ENCODE results near the gene ATRAID.

Gene ATRAID

GRCh38 chr2:27219091-27219490 lies 7.2 kb downstream of the ATRAID start:
- DNase-seq (ENCODE audit: low spot score) = no peak

DNA sequence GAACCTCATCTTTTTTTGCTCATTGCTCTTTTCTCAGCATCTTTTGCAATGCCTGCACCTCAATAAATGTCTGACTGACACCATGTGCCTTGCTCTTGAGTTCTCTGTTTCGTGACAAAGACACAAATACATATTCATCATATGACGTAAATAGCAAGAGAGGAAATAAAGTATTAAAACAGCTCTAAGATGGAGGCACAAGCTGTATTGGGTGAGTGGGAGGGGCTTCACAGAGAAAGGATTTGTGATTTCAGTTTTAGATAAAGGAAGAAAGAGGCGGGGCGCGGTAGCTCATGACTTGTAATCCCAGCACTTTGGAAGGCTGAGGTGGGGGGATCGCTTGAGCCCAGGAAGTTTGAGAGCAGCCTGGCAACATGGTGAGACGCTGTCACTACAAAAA lies 8.2 kb downstream of the ATRAID start:
- no peak for DNase-seq (ENCODE audit: low spot score)

DNA sequence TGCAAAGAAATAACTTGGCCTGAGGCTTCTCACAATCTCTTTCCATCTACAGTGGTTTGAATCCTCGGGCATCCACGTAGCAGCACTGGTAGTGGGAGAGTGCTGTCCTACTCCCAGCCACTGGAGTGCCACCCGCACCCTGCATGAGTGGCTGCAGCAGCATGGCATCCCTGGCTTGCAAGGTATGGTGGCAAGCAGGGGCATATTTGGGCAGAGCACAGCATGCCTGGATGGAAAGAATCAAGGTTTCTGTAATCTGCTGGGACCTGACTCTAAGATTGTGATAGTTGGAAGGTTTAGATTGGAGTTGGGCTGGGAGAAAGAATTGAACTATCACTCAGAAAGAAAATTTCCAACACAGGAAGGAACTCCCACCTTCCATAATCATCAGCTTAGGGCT lies 9.3 kb downstream of the ATRAID start:
- DNase-seq (ENCODE audit: low spot score) = no peak

DNA sequence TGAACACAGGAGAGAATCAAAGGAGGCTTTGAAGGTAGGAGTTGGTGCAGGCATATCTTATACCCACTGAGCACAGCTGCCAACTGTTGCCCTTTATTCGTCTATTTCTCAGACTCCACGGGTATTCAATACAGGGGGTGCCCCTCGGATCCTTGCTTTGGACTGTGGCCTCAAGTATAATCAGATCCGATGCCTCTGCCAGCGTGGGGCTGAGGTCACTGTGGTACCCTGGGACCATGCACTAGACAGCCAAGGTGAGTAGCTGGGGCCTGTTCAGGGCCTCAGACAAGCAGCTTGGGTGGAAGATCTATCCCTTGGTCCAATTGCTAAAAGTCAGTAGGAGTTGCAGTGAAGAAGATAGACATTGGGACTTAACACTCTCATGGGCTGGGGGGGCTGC lies 10.6 kb downstream of the ATRAID start:
- DNase-seq (ENCODE audit: low spot score) = no peak

- DNase-seq (ENCODE audit: low spot score) = no peak
Measured at GRCh38 chr2:27223416-27223815, 11.6 kb downstream of the ATRAID start.

DNA sequence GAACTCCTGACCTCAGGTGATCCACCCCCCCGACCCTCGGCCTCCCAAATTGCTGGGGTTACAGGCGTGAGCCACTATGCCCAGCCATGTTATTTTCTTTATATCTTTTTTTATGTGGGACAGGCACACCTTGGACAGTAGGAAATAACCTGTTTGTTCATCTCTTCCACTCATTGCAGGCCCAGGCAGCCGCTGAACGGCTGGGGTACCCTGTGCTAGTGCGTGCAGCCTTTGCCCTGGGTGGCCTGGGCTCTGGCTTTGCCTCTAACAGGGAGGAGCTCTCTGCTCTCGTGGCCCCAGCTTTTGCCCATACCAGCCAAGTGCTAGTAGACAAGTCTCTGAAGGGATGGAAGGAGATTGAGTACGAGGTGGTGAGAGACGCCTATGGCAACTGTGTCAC lies 13.7 kb downstream of the ATRAID start:
- no peak for DNase-seq (ENCODE audit: low spot score)

DNA sequence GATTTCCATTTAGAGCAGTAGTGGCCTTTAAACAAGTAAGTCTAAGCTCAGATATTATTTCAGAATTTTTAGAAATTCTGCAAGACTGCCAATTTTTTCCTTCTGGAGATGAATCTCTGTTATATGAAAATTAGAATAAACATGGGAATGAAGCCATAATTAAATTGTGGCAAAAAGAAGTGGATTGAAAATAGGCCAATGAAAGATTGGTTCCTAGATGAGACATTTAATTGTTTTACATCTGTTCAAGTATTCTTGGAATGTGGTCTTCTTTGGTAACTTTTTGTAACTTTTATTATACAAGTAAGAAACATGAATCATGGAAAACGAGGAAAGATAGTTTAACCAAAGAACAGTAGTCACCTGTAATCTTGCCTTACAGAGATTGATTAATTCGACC lies 15.7 kb downstream of the ATRAID start:
- no peak for DNase-seq (ENCODE audit: low spot score)

DNA sequence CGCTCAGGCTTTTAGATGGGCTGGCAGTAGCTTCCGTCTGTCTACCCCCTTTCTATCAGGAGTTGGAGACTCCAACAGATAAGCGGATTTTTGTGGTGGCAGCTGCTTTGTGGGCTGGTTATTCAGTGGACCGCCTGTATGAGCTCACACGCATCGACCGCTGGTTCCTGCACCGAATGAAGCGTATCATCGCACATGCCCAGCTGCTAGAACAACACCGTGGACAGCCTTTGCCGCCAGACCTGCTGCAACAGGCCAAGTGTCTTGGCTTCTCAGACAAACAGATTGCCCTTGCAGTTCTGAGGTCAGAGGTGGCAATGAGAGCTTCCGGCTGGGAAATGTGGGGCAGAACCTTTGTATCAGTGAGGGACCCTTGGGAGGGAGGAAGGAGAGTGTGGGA lies 20.1 kb downstream of the ATRAID start:
- DNase-seq (ENCODE audit: low spot score) = no peak

GRCh38 chr2:27233341-27233740 lies 21.5 kb downstream of the ATRAID start:
- no peak for DNase-seq (ENCODE audit: low spot score)

DNA sequence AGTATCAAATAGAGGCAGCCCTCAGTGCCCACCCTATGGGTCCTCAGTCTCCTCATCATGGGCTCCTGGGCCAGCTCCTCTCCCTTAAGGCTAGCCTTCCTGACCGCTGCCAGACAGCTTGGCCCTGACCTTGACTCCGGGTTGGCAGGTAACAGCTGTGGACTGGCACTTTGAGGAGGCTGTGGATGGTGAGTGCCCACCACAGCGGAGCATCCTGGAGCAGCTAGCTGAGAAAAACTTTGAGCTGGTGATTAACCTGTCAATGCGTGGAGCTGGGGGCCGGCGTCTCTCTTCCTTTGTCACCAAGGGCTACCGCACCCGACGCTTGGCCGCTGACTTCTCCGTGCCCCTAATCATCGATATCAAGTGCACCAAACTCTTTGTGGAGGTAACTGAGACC lies 24.3 kb downstream of the ATRAID start:
- DNase-seq (ENCODE audit: low spot score) = no peak

GRCh38 chr2:27236626-27237025 lies 24.8 kb downstream of the ATRAID start:
- no peak for DNase-seq (ENCODE audit: low spot score)

DNA sequence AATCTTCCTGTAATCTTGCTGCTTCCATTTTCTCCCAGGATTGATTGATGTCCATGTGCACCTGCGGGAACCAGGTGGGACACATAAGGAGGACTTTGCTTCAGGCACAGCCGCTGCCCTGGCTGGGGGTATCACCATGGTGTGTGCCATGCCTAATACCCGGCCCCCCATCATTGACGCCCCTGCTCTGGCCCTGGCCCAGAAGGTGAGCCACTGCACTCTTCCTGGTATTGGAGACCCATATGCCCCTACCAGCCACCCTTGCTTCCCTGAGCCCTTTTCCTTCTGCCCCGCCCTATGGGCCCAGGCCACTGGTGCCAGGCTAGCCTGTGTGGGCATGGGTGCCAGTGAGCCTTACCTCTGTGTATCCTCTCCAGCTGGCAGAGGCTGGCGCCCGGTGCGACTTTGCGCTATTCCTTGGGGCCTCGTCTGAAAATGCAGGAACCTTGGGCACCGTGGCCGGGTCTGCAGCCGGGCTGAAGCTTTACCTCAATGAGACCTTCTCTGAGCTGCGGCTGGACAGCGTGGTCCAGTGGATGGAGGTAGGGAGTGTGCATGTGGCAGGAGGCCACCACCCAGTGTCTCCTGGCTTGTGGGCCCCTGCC lies 25.6 kb downstream of the ATRAID start:
- DNase-seq (ENCODE audit: low spot score) = no peak

DNA sequence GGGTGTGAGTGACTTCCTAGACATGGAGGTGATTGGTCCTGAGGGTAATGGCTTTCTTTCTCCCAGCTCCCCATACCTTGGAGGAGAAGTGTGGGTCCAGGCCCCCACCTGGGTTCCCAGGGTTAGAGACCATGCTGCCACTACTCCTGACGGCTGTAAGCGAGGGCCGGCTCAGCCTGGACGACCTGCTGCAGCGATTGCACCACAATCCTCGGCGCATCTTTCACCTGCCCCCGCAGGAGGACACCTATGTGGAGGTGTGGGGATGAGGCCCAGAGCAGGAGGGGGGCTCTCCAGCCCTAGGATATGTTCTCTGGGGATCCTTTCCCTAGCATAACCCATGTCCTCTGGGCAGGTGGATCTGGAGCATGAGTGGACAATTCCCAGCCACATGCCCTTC lies 27.1 kb downstream of the ATRAID start:
- no peak for DNase-seq (ENCODE audit: low spot score)

DNA sequence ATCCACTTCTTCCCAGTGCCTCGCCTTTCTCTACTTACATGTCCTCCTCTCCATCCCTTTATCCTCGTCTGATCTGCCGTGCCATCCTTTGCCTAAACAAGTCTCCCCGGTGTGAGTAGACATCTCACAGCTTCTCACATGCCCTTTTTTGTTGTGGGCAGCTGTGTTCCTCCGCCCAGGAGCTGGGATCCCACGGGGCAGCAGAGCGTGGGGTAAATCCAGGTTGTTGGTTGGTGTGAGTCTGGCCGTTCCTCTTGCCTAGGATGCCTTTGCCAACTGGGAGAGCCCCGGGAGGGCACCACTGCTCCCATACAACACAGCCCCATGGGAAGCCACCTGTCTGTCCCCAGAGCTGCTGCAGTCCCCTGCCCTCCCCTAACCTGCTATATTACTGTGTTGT lies 28.6 kb downstream of the ATRAID start:
- no peak for DNase-seq (ENCODE audit: low spot score)

DNA sequence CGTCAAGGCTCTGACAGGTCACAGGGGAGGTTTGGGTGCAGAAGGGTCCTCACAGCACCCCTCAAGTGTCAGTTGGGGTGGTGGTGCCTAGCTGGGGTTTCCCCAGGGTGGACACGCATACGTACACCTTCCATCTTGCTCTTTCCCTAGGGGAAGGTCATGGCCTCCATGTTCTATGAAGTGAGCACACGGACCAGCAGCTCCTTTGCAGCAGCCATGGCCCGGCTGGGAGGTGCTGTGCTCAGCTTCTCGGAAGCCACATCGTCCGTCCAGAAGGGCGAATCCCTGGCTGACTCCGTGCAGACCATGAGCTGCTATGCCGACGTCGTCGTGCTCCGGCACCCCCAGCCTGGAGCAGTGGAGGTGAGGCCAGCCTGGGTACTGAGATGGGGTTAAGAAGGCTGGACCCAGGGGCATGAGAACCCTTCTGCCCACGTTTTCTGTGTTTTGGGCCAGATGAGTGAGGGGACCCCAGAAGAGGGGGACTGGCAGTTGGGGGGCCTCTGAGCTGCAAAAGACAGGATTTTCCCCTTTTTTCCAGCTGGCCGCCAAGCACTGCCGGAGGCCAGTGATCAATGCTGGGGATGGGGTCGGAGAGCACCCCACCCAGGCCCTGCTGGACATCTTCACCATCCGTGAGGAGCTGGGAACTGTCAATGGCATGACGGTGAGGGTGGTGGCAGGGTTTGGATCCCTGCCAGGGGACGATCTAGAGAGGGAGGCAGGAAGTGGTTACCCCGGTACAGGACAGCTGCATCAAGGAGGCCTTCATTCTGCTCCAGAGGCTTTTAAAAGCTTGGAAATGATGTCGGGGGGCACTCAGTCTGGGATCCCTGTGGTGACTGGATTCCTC lies 30.1 kb downstream of the ATRAID start:
- no peak for DNase-seq (ENCODE audit: low spot score)

- no peak for DNase-seq (ENCODE audit: low spot score)
Measured at GRCh38 chr2:27242614-27242951, 30.7 kb downstream of the ATRAID start.

DNA sequence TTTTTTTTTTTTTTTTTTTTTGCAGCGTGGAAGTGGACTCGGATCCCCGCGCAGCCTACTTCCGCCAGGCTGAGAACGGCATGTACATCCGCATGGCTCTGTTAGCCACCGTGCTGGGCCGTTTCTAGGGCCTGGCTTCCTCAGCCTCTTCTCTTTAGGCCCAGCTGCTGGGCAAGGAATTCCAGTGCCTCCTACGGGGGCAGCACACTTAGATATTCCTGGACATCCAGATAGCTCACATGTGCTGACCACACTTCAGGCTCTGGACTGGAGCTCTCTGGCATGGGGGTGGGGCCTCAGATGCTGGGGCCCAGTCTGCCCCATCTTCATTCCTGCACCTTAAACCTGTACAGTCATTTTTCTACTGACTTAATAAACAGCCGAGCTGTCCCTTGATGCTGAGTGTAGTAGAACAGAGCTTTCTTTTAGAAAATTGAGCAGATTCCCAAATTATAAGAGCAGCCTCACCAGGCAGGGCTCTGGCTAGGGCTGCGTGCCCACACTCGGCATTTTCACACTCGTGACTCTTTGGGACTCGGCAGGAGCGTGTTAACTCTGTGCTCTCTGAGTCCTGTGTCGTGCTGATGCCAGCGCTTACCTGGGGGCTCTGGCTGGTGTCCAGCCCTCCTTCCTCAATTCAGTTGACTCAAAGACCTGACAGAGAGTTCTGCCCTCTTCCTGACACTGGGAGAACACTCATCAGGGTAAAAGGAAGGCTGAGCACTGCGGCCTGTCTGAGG lies 31.7 kb downstream of the ATRAID start:
- DNase-seq (ENCODE audit: low spot score) = no peak

DNA sequence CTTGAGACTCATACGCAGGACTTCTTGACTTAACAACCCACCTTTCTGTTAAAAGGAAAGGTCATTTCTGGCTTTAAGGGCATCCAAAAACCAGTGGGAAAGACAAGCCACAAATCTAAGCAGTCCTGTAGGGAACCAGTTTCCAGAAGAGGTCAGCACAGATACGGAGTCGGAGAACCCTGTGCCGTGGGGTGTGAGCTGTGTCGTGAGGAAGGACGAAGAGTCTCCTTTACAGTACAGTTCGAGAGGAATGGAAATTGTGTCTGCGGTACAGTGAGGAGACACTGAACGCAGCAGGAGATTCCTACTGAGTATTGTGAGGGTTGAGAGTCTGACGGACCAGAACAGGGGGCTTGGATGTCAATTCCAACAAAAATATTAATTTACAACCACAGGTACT lies 33.3 kb downstream of the ATRAID start:
- no peak for DNase-seq (ENCODE audit: low spot score)

GRCh38 chr2:27245626-27246025 lies 33.8 kb downstream of the ATRAID start:
- no peak for DNase-seq (ENCODE audit: low spot score)

DNA sequence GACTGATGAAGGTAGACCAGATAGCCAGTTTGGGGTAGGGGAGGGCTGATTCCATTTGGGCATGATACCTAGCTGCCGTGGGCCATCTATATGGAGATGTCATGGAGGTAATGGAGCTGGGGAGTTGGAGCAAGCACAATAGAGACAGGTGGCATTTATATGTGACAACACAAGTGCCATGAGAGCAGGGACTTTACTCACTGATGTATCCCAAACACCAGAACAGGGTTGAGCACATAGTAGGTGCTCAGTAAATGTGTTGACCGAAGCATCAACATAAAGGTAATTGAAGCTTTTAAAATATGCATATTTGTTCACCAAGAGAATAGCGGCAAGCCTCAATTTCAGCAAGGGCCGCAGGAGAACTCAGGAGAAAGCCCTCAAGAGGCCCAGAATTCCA lies 36.1 kb downstream of the ATRAID start:
- no peak for DNase-seq (ENCODE audit: low spot score)

DNA sequence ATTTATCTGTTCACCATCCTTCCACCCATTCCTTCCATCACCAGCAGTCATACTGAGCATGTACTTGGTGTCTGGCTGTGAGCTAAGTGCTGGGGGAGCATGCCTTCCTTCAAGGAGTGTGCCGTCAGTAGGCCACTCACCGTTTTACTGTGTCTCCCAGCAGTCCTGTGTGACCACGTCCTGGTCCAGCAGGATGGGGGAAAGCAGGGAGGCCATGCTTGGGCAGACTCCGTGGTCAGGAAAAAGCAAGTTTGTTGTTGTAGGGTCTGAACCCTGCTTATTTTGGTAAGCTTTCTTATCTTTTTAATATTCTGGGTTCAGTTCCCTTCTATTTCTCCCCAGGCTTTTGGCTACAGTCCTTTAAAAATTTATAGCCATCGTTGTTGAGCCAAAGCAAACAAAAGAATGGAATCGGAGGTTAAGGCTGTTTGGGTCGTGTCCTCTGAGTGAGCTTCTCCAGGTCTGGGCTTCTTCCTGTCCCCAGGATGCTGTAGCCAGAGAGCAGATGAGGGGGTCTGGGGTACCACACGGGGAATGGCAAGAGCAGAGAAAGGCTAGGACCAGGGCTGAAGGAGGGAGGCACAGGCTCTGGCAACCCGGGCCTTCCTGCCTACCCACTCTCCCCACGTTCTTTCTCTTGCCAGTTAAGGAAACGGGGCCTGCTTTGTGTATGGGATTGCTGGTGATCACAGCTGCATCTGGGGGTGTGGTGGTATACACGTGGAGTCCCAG lies 37.5 kb downstream of the ATRAID start:
- DNase-seq (ENCODE audit: low spot score) = no peak

DNA sequence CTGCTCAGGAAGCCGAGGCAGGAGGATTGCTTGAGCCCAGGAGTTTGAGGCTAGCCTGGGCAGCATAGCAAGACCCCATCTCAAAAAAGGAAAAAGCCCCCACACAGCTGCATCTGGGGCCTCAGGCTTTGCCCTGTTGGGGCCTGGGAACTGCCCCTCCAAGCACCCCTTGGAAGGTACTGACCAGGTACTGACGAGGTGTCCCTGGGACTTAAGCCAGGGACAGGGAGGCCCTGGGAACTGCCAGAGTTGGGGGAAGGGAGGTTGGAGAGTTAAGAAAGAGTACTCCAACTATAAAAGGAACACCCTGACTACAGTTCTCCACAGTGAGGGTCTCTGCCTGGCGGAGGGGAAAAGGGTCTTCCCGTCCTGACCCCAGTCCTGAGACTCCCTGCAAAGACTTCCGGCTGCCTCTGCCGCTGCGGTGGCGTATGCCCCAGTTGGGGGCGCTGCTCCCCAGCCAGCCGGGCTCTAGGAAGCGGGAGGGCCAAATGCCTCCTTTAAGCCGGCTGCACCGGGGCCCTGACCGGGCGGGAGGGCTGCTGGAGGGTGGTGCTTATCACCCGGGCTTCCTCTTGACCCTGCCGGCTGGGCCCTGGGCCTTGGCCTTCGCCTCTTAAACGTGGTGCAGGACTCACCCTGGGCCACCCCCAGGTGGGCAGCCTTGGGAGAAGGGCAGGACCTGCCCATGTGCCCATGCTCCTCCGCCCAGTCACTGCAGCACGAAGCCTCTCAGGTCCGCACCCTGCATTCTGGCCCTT lies 38.2 kb downstream of the ATRAID start:
- peak; percentile 87 for DNase-seq (ENCODE audit: low spot score)
